Stimulated activated CD8-positive, alpha-beta memory T cell treated with anti-CD3 and anti-CD28 coated beads, Interleukin-12 subunit alpha, Interleukin-12 subunit beta, amount 100 ng/mL, for 4 hours (primary cell): Measurements from ENCODE around the gene ATP5PO.

ENCODE experiments used
- DNase-seq: peaks from one replicate; pipeline ENCODE4 v3.0.0-alpha.2; 2020; ENCODE audit warnings: low read depth

The ATP5PO gene

GRCh38 chr21:33915368-33916199 lies at the start of gene ATP5PO:
ATP5PO (minus strand) TSS chr21:33915804; CDS start chr21:33915763, 41 bp downstream.
- DNase-seq, result peak; percentile 94

- DNase-seq, result no peak
Observed at GRCh38 chr21:33964706-33965325, 49.2 kb upstream of the ATP5PO start.

GRCh38 chr21:33963848-33964555 lies 48.4 kb upstream of the ATP5PO start:
- DNase-seq, result no peak

GRCh38 chr21:33962290-33962689 lies 46.7 kb upstream of the ATP5PO start:
- DNase-seq, result no peak

- DNase-seq, result no peak
Observed at GRCh38 chr21:33961061-33961460, 45.5 kb upstream of the ATP5PO start.

GRCh38 chr21:33959680-33960079 lies 44.1 kb upstream of the ATP5PO start:
- no peak for DNase-seq

GRCh38 chr21:33954395-33954794 lies 38.8 kb upstream of the ATP5PO start:
- no peak for DNase-seq

- DNase-seq, result no peak
Observed at GRCh38 chr21:33951276-33952178, 35.9 kb upstream of the ATP5PO start.

GRCh38 chr21:33950431-33951079 lies 35.0 kb upstream of the ATP5PO start:
- no peak for DNase-seq

GRCh38 chr21:33949516-33950430 lies 34.2 kb upstream of the ATP5PO start:
- peak; percentile 18 for DNase-seq

- DNase-seq, result no peak
Observed at GRCh38 chr21:33948951-33949444, 33.4 kb upstream of the ATP5PO start.

- DNase-seq, result peak; percentile 63
Observed at GRCh38 chr21:33948096-33948950, 32.7 kb upstream of the ATP5PO start.

GRCh38 chr21:33947451-33948095 lies 32.0 kb upstream of the ATP5PO start:
- peak; percentile 68 for DNase-seq

- DNase-seq, result no peak
Observed at GRCh38 chr21:33945652-33946270, 30.2 kb upstream of the ATP5PO start.

- no peak for DNase-seq
Observed at GRCh38 chr21:33944185-33944763, 28.7 kb upstream of the ATP5PO start.

- no peak for DNase-seq
Observed at GRCh38 chr21:33943293-33943692, 27.7 kb upstream of the ATP5PO start.

- no peak for DNase-seq
Observed at GRCh38 chr21:33942426-33942825, 26.8 kb upstream of the ATP5PO start.

GRCh38 chr21:33940881-33941245 lies 25.3 kb upstream of the ATP5PO start:
- DNase-seq, result no peak
